Kidney epithelial cell (primary cell): Measurements from ENCODE around the gene MYD88. TPM values are rescaled to one million over a fixed set of nuclear protein-coding genes. Genes with fewer than 3 reads are reported as not detected.
"Not testable (repeated sequence)": the region's sequence is repeated elsewhere in the genome, so short reads cannot be mapped to it uniquely, and the experiment has no call there.

Experiments used
- DNase-seq: peaks from one replicate; pipeline ENCODE4 v3.0.0-alpha.2; 2010; ENCODE audit warnings: low read depth
- H3K27me3 ChIP-seq: 2 replicates; pipeline ENCODE4 v1.6.0; 2011; ENCODE audit warnings: low read length; ENCODE audit not compliant: control insufficient read depth, insufficient read depth
- H3K36me3 ChIP-seq: 2 replicates; pipeline ENCODE4 v1.5.1; 2011; ENCODE audit warnings: low read length; ENCODE audit not compliant: control insufficient read depth, insufficient read depth
- H3K4me3 ChIP-seq: 2 replicates; pipeline ENCODE4 v1.5.1; 2011; ENCODE audit warnings: low read depth, mild to moderate bottlenecking, control low read depth, low read length
- CTCF ChIP-seq: IDR thresholded peaks from 2 replicates; pipeline ENCODE4 v1.5.1; 2011; ENCODE audit warnings: mild to moderate bottlenecking, moderate library complexity, low read length, control low read depth, inconsistent platforms; ENCODE audit not compliant: insufficient read depth, poor library complexity, severe bottlenecking
- total RNA-seq: library from RNA; depleted of rRNA; stranded (reverse); fragments of >200 nt; gene quantifications from 2 replicates; pipeline ENCODE4 v1.2.3, GENCODE V29; 2015

MYD88 gene
- total RNA-seq, 1 donor from 2014 or later: 36.5 TPM

GRCh38 chr3:38133209-38133556 is 5.3 kb upstream of the MYD88 start:
- peaks cover 1% of the 10 kb centered on the region for H3K36me3 ChIP-seq
- DNase-seq: no peak
- H3K4me3 ChIP-seq: no peak overlapping the region
- no peaks in the 10 kb centered on the region for H3K27me3 ChIP-seq
- TF ChIP-seq CTCF: no peak

- Histone ChIP-seq H3K4me3 (no peak overlapping the region), H3K27me3 (no peaks in the 10 kb centered on the region), H3K36me3 (peaks cover 1% of the 10 kb centered on the region)
- TF ChIP-seq CTCF: no peak
- no peak for DNase-seq
Measured at GRCh38 chr3:38133557-38134405, 4.7 kb upstream of the MYD88 start.

GRCh38 chr3:38134517-38135143 is 3.8 kb upstream of the MYD88 start:
- H3K36me3 ChIP-seq, H3K27me3 ChIP-seq, DNase-seq, H3K4me3 ChIP-seq: not testable (repeated sequence)

GRCh38 chr3:38135621-38136277 is 2.7 kb upstream of the MYD88 start:
- not testable (repeated sequence) for H3K36me3 ChIP-seq, DNase-seq, H3K27me3 ChIP-seq
- peak overlapping the region; percentile 71 for H3K4me3 ChIP-seq

- Histone ChIP-seq H3K4me3 (peak overlapping the region; percentile 71), H3K36me3 (no peaks in the 10 kb centered on the region), H3K27me3 (no peaks in the 10 kb centered on the region)
- TF ChIP-seq CTCF: no peak
- DNase-seq: no peak
Measured at GRCh38 chr3:38136393-38136776, 2.1 kb upstream of the MYD88 start.

GRCh38 chr3:38136777-38137614 is 1.5 kb upstream of the MYD88 start, which contains the start of gene ACAA1:
Gene ACAA1, minus strand, starts transcription at chr3:38137127. Its CDS starts 92 bp downstream, at chr3:38137035.
- Histone ChIP-seq H3K4me3 (peak within 1 kb of the TSS; percentile 71), H3K36me3 (no peaks in the 10 kb centered on the region), H3K27me3 (no peaks in the 10 kb centered on the region)
- peak; percentile 97 for DNase-seq
- TF ChIP-seq CTCF: no peak
